ENCODE data around the gene SLC27A6.

- no peak for TF ChIP-seq CTCF (IDR thresholded peaks at IDR 0.05)
- no peak for TF ChIP-seq POLR2A (IDR thresholded peaks at IDR 0.05)
Observed at GRCh38 chr5:129020683-129021082, 55.4 kb downstream of the SLC27A6 start.

Data from thyroid gland (tissue), 4 donors.